ENCODE results near the gene TMEM273.

The TMEM273 gene

GRCh38 chr10:49162761-49163310 lies 25.4 kb downstream of the TMEM273 start:
- no peak for DNase-seq

GRCh38 chr10:49162063-49162462 lies 26.1 kb downstream of the TMEM273 start:
- DNase-seq, result no peak

GRCh38 chr10:49161411-49161997 lies 26.7 kb downstream of the TMEM273 start:
- no peak for DNase-seq

GRCh38 chr10:49160814-49161213 lies 27.4 kb downstream of the TMEM273 start:
- no peak for DNase-seq

GRCh38 chr10:49160110-49160509 lies 28.1 kb downstream of the TMEM273 start:
- DNase-seq, result no peak

GRCh38 chr10:49158915-49159314 lies 29.3 kb downstream of the TMEM273 start:
- DNase-seq, result no peak

- no peak for DNase-seq
Measured at GRCh38 chr10:49158404-49158803, 29.8 kb downstream of the TMEM273 start.

- DNase-seq, result no peak
Measured at GRCh38 chr10:49157229-49157628, 31.0 kb downstream of the TMEM273 start.

GRCh38 chr10:49154641-49155040 lies 33.5 kb downstream of the TMEM273 start:
- no peak for DNase-seq

GRCh38 chr10:49153971-49154370 lies 34.2 kb downstream of the TMEM273 start:
- DNase-seq, result no peak

GRCh38 chr10:49153115-49153514 lies 35.1 kb downstream of the TMEM273 start:
- no peak for DNase-seq

- no peak for DNase-seq
Measured at GRCh38 chr10:49152663-49153062, 35.5 kb downstream of the TMEM273 start.

GRCh38 chr10:49152037-49152436 lies 36.2 kb downstream of the TMEM273 start:
- no peak for DNase-seq

GRCh38 chr10:49151481-49151880 lies 36.7 kb downstream of the TMEM273 start:
- no peak for DNase-seq

- no peak for DNase-seq
Measured at GRCh38 chr10:49151025-49151445, 37.2 kb downstream of the TMEM273 start.

- no peak for DNase-seq
Measured at GRCh38 chr10:49150426-49150825, 37.8 kb downstream of the TMEM273 start.

GRCh38 chr10:49149881-49150280 lies 38.3 kb downstream of the TMEM273 start:
- DNase-seq, result no peak

GRCh38 chr10:49144058-49144720 lies 44.0 kb downstream of the TMEM273 start:
- no peak for DNase-seq

GRCh38 chr10:49143249-49143648 lies 44.9 kb downstream of the TMEM273 start:
- no peak for DNase-seq

- no peak for DNase-seq
Measured at GRCh38 chr10:49141541-49142332, 46.5 kb downstream of the TMEM273 start.

GRCh38 chr10:49140304-49141177 lies 47.6 kb downstream of the TMEM273 start:
- DNase-seq, result no peak

- DNase-seq, result no peak
Measured at GRCh38 chr10:49139846-49140195, 48.4 kb downstream of the TMEM273 start.
